ENCODE measurements around the gene MB. TPM values are rescaled to one million over a fixed set of nuclear protein-coding genes. Genes with fewer than 3 reads are reported as not detected.

The MB gene
- total and polyA plus RNA-seq, 12 donors: 0.35 to 32.8 (median 2.0) TPM

- WGBS, 4 donors: 43 to 61% (median 51%) methylated on average over 8 to 11 of the region's 11 CpGs
- DNase-seq: peak; percentile 36 to 90 (median 76)
- intact Hi-C loops (cut with DNase I): loop anchor here in 1 of 2 donors (5.0 to 10.0 kb wide), 2 partner anchors 157 to 244 kb away; no protein-coding TSS in a partner anchor
Observed at GRCh38 chr22:35589071-35589755, 27.9 kb downstream of the MB start.

DNA sequence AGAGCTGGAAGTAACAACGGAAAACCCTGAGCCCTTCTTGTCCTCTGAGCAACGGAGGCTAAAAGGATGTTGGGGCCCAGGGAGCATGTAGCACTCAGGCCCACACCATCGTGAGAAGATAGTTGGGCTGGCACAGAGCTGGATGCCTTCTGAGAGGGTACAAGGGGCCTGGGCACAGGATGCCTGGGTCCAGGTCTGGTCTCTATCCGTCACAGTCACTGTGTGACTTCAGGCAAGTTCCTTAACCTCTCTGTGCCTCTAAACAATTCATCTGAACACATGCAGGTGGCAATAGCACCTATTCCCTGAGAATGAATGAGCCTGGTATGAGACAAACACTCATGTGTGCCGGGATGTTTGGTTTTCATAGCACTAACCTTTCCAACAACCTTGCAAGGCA is 29.2 kb downstream of the MB start:
- Histone ChIP-seq H3K36me3 (replicated peaks in 1 of 2) (no peaks in the 10 kb centered on the region), H3K27ac (no peak overlapping the region), H3K4me3 (no peak overlapping the region), H3K4me1 (replicated peaks in 1 of 2) (peaks cover 0 to 6% of the 10 kb centered on the region in 2 donors), H3K27me3 (no peaks in the 10 kb centered on the region), H3K9me3 (replicated peaks in 1 of 3) (no peaks in the 10 kb centered on the region)
- TF ChIP-seq POLR2A (IDR thresholded peaks at IDR 0.05): no peak
- no peak for TF ChIP-seq CTCF (IDR thresholded peaks at IDR 0.05)
- intact Hi-C loops (cut with DNase I): loop anchor here in 1 of 2 donors (5.0 to 10.0 kb wide), 2 partner anchors 156 to 243 kb away; no protein-coding TSS in a partner anchor
- whole genome bisulfite sequencing, 4 donors: 76 to 93% (median 87%) methylated on average over 3 to 5 of the region's 5 CpGs
- DNase-seq: no peak

More at GRCh38 chr22:35589071-35589755, 27.9 kb downstream of the MB start:
- Histone ChIP-seq H3K36me3 (replicated peaks in 1 of 2) (no peaks in the 10 kb centered on the region), H3K4me1 (replicated peaks in 1 of 2) (peaks cover 0 to 6% of the 10 kb centered on the region in 2 donors), H3K27ac (peak overlapping the region in 1 of 5 donors; percentile 43), H3K27me3 (no peaks in the 10 kb centered on the region), H3K9me3 (replicated peaks in 1 of 3) (no peaks in the 10 kb centered on the region), H3K4me3 (no peak overlapping the region)
- TF ChIP-seq POLR2A (IDR thresholded peaks at IDR 0.05) (no peak), CTCF (IDR thresholded peaks at IDR 0.05) (no peak)

DNA sequence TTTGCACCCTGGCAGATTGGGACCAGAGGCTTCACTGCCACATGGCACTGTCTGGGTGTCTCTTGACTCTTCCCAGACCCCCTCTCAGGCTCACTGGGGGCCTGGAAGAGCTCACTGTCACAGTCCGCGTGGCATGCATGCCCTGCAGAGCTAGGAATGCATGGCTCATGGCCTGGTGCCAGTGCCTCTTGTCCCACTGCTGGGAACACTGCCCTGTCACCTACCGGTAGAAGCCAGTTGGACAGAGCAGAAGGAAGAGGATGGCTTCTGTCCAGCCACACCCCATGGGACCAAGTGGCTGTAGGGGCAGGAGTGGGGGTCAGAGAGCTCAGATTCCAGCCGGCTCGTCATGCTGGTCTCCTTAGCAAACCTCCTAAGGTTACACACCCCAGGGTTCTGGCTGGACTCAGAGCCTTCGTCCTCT is 29.7 kb downstream of the MB start:
- no peaks in the 10 kb centered on the region for H3K36me3 ChIP-seq (replicated peaks in 1 of 2)
- H3K4me3 ChIP-seq: no peak overlapping the region
- WGBS, 4 donors: 44 to 80% (median 73%) methylated on average over 3 to 6 of the region's 6 CpGs
- intact Hi-C loops (cut with DNase I): loop anchor here in 1 of 2 donors (5.0 to 10.0 kb wide), 2 partner anchors 155 to 243 kb away; no protein-coding TSS in a partner anchor
- TF ChIP-seq POLR2A (IDR thresholded peaks at IDR 0.05): no peak
- TF ChIP-seq CTCF (IDR thresholded peaks at IDR 0.05): no peak
- peak in 4 of 7 donors; percentile 40 to 71 (median 65) for DNase-seq
- no peaks in the 10 kb centered on the region for H3K9me3 ChIP-seq (replicated peaks in 1 of 3)
- peaks cover 0 to 3% of the 10 kb centered on the region in 2 donors for H3K4me1 ChIP-seq (replicated peaks in 1 of 2)
- H3K27me3 ChIP-seq: no peaks in the 10 kb centered on the region
- H3K27ac ChIP-seq: no peak overlapping the region

GRCh38 chr22:35586771-35587170 is 30.4 kb downstream of the MB start:
- Histone ChIP-seq H3K4me1 (replicated peaks in 1 of 2) (no peaks in the 10 kb centered on the region), H3K27me3 (no peaks in the 10 kb centered on the region), H3K36me3 (replicated peaks in 1 of 2) (no peaks in the 10 kb centered on the region), H3K9me3 (replicated peaks in 1 of 3) (no peaks in the 10 kb centered on the region), H3K4me3 (no peak overlapping the region), H3K27ac (no peak overlapping the region)
- DNase-seq: no peak
- intact Hi-C loops (cut with DNase I): loop anchor here in 1 of 2 donors (5.0 to 10.0 kb wide), 2 partner anchors 154 to 242 kb away; no protein-coding TSS in a partner anchor
- TF ChIP-seq POLR2A (IDR thresholded peaks at IDR 0.05): no peak
- no peak for TF ChIP-seq CTCF (IDR thresholded peaks at IDR 0.05)
